ENCODE data around the gene NPIPB6. TPM values are rescaled to one million over a fixed set of nuclear protein-coding genes. Genes with fewer than 3 reads are reported as not detected.
"Not testable (repeated sequence)": the region's sequence is repeated elsewhere in the genome, so short reads cannot be mapped to it uniquely, and the experiment has no call there.

NPIPB6 gene
- total RNA-seq (1 to 10 TPM; 1.5 to 2.5 TPM), polyA plus RNA-seq (ENCODE audit: insufficient read length in 2 of 2) (1 to 10 TPM in 1 of 2 donors, not detected in 1; 6.1 TPM)
- long read RNA-seq, donor 1, result 0 reads
- long read RNA-seq, donor 2, result 0 reads
- long read RNA-seq, donor 3, result 0 reads
- long read RNA-seq, donor 4, result 0 reads

DNA sequence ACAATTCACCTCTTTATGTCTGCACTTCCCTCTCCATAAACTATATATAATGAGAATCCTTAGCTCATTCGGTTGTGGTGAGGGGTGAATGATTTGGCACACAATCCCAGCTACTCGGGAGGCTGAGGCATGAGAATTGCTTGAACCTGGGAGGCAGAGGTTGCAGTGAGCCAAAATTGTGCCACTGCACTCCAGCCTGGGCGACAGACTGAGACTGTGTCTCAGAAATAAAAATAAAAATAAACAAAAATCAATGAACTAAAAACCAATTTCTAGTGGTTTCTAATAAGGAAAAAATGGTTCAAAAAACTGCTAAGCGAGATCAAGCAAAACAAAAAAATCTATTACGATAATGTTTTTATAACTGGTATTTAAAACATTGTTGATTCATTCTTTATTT lies at the start of gene NPIPB6:
NPIPB6 (minus strand) TSS at position 101 of the 400 bp plus-strand sequence. CDS start 686 bp downstream, outside the sequence.
- H3K9me3 ChIP-seq (ENCODE audit: control insufficient read depth, insufficient read depth, low read length); H3K36me3 ChIP-seq (ENCODE audit: control insufficient read depth, insufficient read depth, low read length); H3K27ac ChIP-seq (ENCODE audit: low read depth, low read length); DNase-seq (ENCODE audit: low read depth in 4 of 6, low spot score in 6 of 6); H3K4me1 ChIP-seq (ENCODE audit: control insufficient read depth, insufficient read depth, low read length); H3K4me3 ChIP-seq (ENCODE audit: low read depth, low read length); H3K27me3 ChIP-seq (ENCODE audit: control insufficient read depth, insufficient read depth, low read length): not testable (repeated sequence)
- WGBS (ENCODE audit: insufficient coverage), result no CpG with 5 or more reads among the region's 5 CpGs

DNA sequence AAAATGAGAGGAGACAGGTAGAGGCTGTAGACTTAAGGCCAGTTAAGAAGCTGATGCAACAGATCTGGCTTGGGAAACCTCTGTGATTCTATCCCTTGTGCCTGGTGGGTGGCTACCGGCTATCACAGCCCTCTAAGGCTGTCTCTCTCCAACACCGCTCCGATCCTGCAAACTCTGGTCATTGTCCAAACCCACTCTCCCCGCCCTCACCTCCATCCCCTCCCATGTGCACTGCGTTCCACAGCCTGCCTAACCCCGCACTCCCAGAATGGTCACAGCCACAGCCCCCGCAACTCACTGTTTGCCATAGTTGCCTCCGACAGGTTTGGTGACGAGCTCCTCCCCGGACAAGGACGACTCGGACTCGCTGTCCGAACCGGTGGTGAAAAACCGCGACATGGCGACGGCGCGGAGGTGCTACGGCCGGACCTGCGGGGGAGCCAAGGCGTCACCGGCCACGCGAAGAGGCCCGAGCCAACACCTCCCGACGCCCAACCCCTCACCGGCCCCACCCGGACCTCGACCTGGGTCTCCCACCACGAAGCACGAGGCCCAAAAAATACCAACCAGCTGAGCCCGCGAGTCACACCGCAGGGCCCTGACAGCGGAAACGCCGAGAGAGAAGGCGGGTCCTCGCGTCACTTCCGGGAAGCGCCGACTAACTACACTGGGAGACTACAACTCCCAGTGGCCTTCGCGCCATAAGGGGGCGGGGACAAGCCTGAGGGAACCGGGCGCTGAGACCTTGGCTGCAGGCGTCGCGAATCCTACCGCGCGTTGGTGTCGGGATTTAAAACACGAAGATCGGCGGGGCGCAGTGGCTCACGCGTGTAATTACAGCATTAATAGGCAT lies 40.1 kb upstream of the NPIPB6 start, which contains the start of gene EIF3CL:
EIF3CL (minus strand) TSS at position 622 of the 853 bp plus-strand sequence; CDS start at position 399, 223 bp downstream.
- not testable (repeated sequence) for H3K4me1 ChIP-seq (ENCODE audit: control insufficient read depth, insufficient read depth, low read length); H3K27me3 ChIP-seq (ENCODE audit: control insufficient read depth, insufficient read depth, low read length); H3K27ac ChIP-seq (ENCODE audit: low read depth, low read length); H3K4me3 ChIP-seq (ENCODE audit: low read depth, low read length); H3K9me3 ChIP-seq (ENCODE audit: control insufficient read depth, insufficient read depth, low read length); H3K36me3 ChIP-seq (ENCODE audit: control insufficient read depth, insufficient read depth, low read length); DNase-seq (ENCODE audit: low read depth in 4 of 6, low spot score in 6 of 6)
- no CpG with 5 or more reads among the region's 66 CpGs for WGBS (ENCODE audit: insufficient coverage)

DNA sequence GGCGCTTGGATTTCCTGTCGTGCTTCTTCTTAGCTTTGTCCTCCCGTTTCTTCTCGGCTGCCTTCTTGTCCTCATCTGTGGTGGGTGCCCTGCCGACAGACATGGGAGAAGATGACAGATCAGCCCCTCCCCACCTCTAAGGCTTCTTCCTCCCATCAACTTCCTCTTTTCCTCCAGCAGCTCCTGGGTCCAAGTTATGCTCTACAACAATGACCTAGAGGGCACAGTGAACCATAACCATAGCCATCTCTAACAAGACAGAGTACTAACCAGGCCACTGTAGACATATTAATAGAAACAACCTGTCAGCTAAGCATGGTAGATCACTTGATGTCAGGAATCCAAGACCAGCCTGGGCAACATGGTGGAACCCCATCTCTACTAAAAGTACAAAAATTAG lies 28.7 kb upstream of the NPIPB6 start:
- H3K9me3 ChIP-seq (ENCODE audit: control insufficient read depth, insufficient read depth, low read length); H3K4me1 ChIP-seq (ENCODE audit: control insufficient read depth, insufficient read depth, low read length); DNase-seq (ENCODE audit: low read depth in 4 of 6, low spot score in 6 of 6); H3K27ac ChIP-seq (ENCODE audit: low read depth, low read length); H3K36me3 ChIP-seq (ENCODE audit: control insufficient read depth, insufficient read depth, low read length); H3K27me3 ChIP-seq (ENCODE audit: control insufficient read depth, insufficient read depth, low read length); H3K4me3 ChIP-seq (ENCODE audit: low read depth, low read length): not testable (repeated sequence)
- no CpG with 5 or more reads among the region's 5 CpGs for WGBS (ENCODE audit: insufficient coverage)

DNA sequence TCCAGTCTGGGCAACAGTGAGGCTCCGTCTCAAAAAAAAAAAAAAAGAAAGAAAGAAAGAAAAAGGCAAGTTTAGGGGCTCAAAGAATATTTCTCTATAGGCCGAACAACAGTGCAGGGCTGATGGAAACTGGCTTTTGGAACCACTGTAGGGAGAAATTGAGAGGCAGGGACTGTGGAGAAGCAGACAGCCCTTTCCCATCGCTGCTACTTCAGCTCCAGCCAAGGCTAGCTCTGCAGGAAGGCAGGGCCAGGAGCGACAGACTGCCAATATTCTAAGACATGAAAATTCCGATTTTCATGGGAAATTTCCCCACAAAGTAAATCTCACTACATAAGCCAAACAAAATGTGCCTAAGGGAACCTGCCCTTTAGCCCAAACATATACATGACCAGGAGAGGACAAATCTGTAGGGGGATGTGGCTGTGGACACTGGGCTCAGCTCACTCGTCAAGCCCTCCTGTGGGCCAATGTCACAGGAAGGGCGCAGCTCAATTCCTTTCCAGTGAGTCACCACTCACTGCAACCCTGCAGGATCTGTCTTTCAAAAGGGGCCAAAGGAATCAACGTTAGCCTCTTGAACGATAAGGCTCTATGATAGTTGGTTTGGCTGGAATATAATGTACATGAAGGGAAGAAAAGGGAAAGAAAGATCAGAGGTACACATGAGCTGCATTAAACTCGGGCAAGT lies 19.0 kb upstream of the NPIPB6 start:
- DNase-seq (ENCODE audit: low read depth in 4 of 6, low spot score in 6 of 6); H3K4me3 ChIP-seq (ENCODE audit: low read depth, low read length): not testable (repeated sequence)

DNA sequence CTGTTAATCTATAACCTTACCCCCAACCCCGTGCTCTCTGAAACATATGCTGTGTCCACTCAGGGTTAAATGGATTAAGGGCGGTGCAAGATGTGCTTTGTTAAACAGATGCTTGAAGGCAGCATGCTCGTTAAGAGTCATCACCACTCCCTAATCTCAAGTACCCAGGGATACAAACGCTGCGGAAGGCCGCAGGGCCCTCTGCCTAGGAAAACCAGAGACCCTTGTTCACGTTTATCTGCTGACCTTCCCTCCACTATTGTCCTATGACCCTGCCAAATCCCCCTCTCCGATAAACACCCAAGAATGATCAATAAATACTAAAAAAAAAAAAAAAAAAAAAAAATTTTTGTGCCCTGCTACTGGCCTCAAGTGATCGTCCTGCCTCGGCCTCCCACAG lies 14.5 kb upstream of the NPIPB6 start:
- DNase-seq (ENCODE audit: low read depth in 4 of 6, low spot score in 6 of 6); H3K36me3 ChIP-seq (ENCODE audit: control insufficient read depth, insufficient read depth, low read length); H3K4me1 ChIP-seq (ENCODE audit: control insufficient read depth, insufficient read depth, low read length); H3K27ac ChIP-seq (ENCODE audit: low read depth, low read length); H3K27me3 ChIP-seq (ENCODE audit: control insufficient read depth, insufficient read depth, low read length); H3K4me3 ChIP-seq (ENCODE audit: low read depth, low read length); H3K9me3 ChIP-seq (ENCODE audit: control insufficient read depth, insufficient read depth, low read length): not testable (repeated sequence)
- no CpG with 5 or more reads among the region's 10 CpGs for WGBS (ENCODE audit: insufficient coverage)

More for the DNA sequence above, 19.0 kb upstream of the NPIPB6 start:
- not testable (repeated sequence) for H3K27me3 ChIP-seq (ENCODE audit: control insufficient read depth, insufficient read depth, low read length); H3K9me3 ChIP-seq (ENCODE audit: control insufficient read depth, insufficient read depth, low read length); H3K36me3 ChIP-seq (ENCODE audit: control insufficient read depth, insufficient read depth, low read length); H3K4me1 ChIP-seq (ENCODE audit: control insufficient read depth, insufficient read depth, low read length); H3K27ac ChIP-seq (ENCODE audit: low read depth, low read length)
- WGBS (ENCODE audit: insufficient coverage), result no CpG with 5 or more reads among the region's 10 CpGs

DNA sequence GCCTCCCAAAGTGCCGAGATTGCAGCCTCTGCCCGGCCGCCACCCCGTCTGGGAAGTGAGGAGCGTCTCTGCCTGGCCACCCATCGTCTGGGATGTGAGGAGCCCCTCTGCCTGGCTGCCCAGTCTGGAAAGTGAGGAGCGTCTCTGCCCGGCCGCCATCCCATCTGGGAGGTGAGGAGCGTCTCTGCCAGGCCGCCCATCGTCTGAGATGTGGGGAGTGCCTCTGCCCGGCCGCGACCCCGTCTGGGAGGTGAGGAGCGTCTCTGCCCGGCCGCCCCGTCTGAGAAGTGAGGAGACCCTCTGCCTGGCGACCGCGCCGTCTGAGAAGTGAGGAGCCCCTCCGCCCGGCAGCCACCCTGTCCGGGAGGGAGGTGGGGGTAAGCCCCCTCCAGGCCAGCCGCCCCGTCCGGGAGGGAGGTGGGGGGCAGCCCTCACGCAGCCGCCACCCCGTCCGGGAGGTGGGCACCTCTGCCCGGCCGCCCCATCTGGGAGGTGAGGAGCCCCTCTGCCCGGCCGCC lies 13.9 kb upstream of the NPIPB6 start:
- H3K27me3 ChIP-seq (ENCODE audit: control insufficient read depth, insufficient read depth, low read length); H3K4me1 ChIP-seq (ENCODE audit: control insufficient read depth, insufficient read depth, low read length); H3K4me3 ChIP-seq (ENCODE audit: low read depth, low read length); H3K9me3 ChIP-seq (ENCODE audit: control insufficient read depth, insufficient read depth, low read length); H3K27ac ChIP-seq (ENCODE audit: low read depth, low read length); H3K36me3 ChIP-seq (ENCODE audit: control insufficient read depth, insufficient read depth, low read length); DNase-seq (ENCODE audit: low read depth in 4 of 6, low spot score in 6 of 6): not testable (repeated sequence)
- 100% methylated on average over 2 of the region's 38 CpGs for WGBS (ENCODE audit: insufficient coverage)

DNA sequence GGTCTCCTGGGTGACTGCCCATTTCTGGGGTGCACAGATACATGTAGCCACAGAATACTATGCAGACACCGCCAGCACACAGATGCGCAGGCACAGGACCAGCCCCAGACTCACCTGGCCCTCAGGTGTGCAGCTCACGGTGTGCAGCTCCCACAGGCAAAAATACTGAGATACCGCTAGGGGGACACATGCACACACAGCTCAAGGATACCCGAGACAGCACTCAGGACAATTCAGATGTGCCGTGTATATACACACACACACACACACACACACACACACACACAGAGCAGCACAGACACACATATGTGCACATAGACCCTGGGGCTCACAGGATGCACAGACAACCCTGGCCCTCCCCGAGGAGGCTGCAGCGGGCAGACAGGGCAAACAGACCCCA lies 11.8 kb upstream of the NPIPB6 start:
- H3K27ac ChIP-seq (ENCODE audit: low read depth, low read length); DNase-seq (ENCODE audit: low read depth in 4 of 6, low spot score in 6 of 6); H3K27me3 ChIP-seq (ENCODE audit: control insufficient read depth, insufficient read depth, low read length); H3K36me3 ChIP-seq (ENCODE audit: control insufficient read depth, insufficient read depth, low read length); H3K4me3 ChIP-seq (ENCODE audit: low read depth, low read length); H3K4me1 ChIP-seq (ENCODE audit: control insufficient read depth, insufficient read depth, low read length); H3K9me3 ChIP-seq (ENCODE audit: control insufficient read depth, insufficient read depth, low read length): not testable (repeated sequence)
- no CpG with 5 or more reads among the region's 8 CpGs for WGBS (ENCODE audit: insufficient coverage)

DNA sequence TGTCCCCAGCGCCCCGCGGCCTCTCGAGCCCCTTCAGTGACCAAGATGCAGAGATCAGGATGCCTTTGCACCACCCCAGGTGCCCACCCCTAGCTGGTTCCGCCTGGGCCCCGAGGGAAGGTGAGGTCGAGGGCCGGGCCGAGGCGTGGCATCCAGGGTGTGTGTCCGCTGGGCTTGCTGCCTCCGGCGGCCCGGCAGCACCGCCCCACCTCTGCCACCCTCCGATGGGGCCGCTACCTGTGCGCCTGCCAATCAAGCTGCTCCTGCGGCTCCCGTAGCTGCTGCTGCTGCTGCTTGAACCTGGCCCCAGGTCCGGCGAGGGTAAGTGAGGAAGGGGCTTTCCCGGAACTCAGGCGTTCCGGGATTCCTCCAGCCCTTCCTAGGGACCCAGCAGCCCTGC lies 11.0 kb upstream of the NPIPB6 start:
- WGBS (ENCODE audit: insufficient coverage), result no CpG with 5 or more reads among the region's 25 CpGs
- not testable (repeated sequence) for DNase-seq (ENCODE audit: low read depth in 4 of 6, low spot score in 6 of 6); H3K27me3 ChIP-seq (ENCODE audit: control insufficient read depth, insufficient read depth, low read length); H3K4me1 ChIP-seq (ENCODE audit: control insufficient read depth, insufficient read depth, low read length); H3K4me3 ChIP-seq (ENCODE audit: low read depth, low read length); H3K9me3 ChIP-seq (ENCODE audit: control insufficient read depth, insufficient read depth, low read length); H3K36me3 ChIP-seq (ENCODE audit: control insufficient read depth, insufficient read depth, low read length); H3K27ac ChIP-seq (ENCODE audit: low read depth, low read length)

DNA sequence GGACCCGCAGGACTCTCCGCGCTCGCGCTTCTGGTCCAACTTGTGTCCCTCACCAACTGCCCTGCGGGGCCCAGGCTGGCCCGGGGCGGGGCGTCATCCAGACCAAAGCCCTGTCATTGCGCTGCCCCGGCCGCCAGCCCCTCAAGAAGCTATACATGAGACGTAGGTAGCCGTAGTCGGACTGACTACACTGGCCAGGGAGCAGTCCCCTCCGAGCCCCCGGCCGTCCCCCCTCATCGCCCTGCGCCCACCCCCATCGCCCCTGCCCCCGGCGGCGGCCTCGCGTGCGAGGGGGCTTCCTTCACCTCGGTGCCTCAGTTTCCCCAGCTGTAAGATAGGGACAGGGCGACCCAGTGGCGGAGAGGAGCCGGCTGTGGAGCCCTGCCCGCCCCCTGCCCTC lies 4.6 kb upstream of the NPIPB6 start:
- DNase-seq (ENCODE audit: low read depth in 4 of 6, low spot score in 6 of 6), result peak in 1 of 6 donors; percentile 0
- not testable (repeated sequence) for H3K27me3 ChIP-seq (ENCODE audit: control insufficient read depth, insufficient read depth, low read length)

More for the DNA sequence above, 4.6 kb upstream of the NPIPB6 start:
- not testable (repeated sequence) for H3K9me3 ChIP-seq (ENCODE audit: control insufficient read depth, insufficient read depth, low read length); H3K27ac ChIP-seq (ENCODE audit: low read depth, low read length); H3K4me1 ChIP-seq (ENCODE audit: control insufficient read depth, insufficient read depth, low read length); H3K36me3 ChIP-seq (ENCODE audit: control insufficient read depth, insufficient read depth, low read length); H3K4me3 ChIP-seq (ENCODE audit: low read depth, low read length)
- WGBS (ENCODE audit: insufficient coverage), result 28% methylated on average over 4 of the region's 32 CpGs
